ENCODE data around the gene PERCC1. TPM values are rescaled to one million over a fixed set of nuclear protein-coding genes. Genes with fewer than 3 reads are reported as not detected.

Gene PERCC1
- total RNA-seq, 2 donors from 2014 or later, result not detected

GRCh38 chr16:1470481-1471251 is 39.8 kb downstream of the PERCC1 start:
- no peak for ATAC-seq (ENCODE audit: insufficient number of reproducible peaks, low FRiP score, low read depth)

GRCh38 chr16:1471569-1472194 is 40.8 kb downstream of the PERCC1 start:
- H3K36me3 ChIP-seq, result no peaks in the 10 kb centered on the region
- DNase-seq (ENCODE audit: low spot score) (no peak), ATAC-seq (ENCODE audit: insufficient number of reproducible peaks, low FRiP score, low read depth) (no peak)
- no peaks in the 10 kb centered on the region for H3K27me3 ChIP-seq (replicated peaks; ENCODE audit: insufficient read depth)
- TF ChIP-seq CTCF (IDR thresholded peaks at IDR 0.05), result no peak
- no peaks in the 10 kb centered on the region for H3K9me3 ChIP-seq
- H3K4me1 ChIP-seq (ENCODE audit: control insufficient read depth in 1 of 2, low read depth in 2 of 2), result peaks cover 12 to 24% of the 10 kb centered on the region in 2 donors
- H3K27ac ChIP-seq, result no peak overlapping the region
- H3K4me3 ChIP-seq, result no peak overlapping the region

More at GRCh38 chr16:1470481-1471251, 39.8 kb downstream of the PERCC1 start:
- Histone ChIP-seq H3K4me1 (ENCODE audit: control insufficient read depth in 1 of 2, low read depth in 2 of 2) (peaks cover 12 to 20% of the 10 kb centered on the region in 2 donors), H3K4me3 (no peak overlapping the region), H3K36me3 (no peaks in the 10 kb centered on the region), H3K9me3 (no peaks in the 10 kb centered on the region), H3K27ac (peak overlapping the region in 1 of 2 donors; percentile 0), H3K27me3 (replicated peaks; ENCODE audit: insufficient read depth) (no peaks in the 10 kb centered on the region)
- DNase-seq (ENCODE audit: low spot score), result no peak
- TF ChIP-seq CTCF (IDR thresholded peaks at IDR 0.05), result no peak

- Histone ChIP-seq H3K9me3 (no peaks in the 10 kb centered on the region), H3K27ac (no peak overlapping the region), H3K36me3 (no peaks in the 10 kb centered on the region), H3K27me3 (replicated peaks; ENCODE audit: insufficient read depth) (no peaks in the 10 kb centered on the region), H3K4me3 (no peak overlapping the region), H3K4me1 (ENCODE audit: control insufficient read depth in 1 of 2, low read depth in 2 of 2) (peaks cover 12 to 24% of the 10 kb centered on the region in 2 donors)
- no peak for ATAC-seq (ENCODE audit: insufficient number of reproducible peaks, low FRiP score, low read depth)
- DNase-seq (ENCODE audit: low spot score), result no peak
- TF ChIP-seq CTCF (IDR thresholded peaks at IDR 0.05), result no peak
Measured at GRCh38 chr16:1472974-1473373, 42.1 kb downstream of the PERCC1 start.

- H3K27ac ChIP-seq, result peak overlapping the region; percentile 88 to 89
- H3K9me3 ChIP-seq, result no peaks in the 10 kb centered on the region
- ATAC-seq (ENCODE audit: insufficient number of reproducible peaks, low FRiP score, low read depth) (no peak), DNase-seq (ENCODE audit: low spot score) (no peak)
- TF ChIP-seq CTCF (IDR thresholded peaks at IDR 0.05), result no peak
- H3K4me3 ChIP-seq, result peak overlapping the region; percentile 96
- no peaks in the 10 kb centered on the region for H3K27me3 ChIP-seq (replicated peaks; ENCODE audit: insufficient read depth)
- no peaks in the 10 kb centered on the region for H3K36me3 ChIP-seq
- H3K4me1 ChIP-seq (ENCODE audit: control insufficient read depth in 1 of 2, low read depth in 2 of 2), result peaks cover 12 to 24% of the 10 kb centered on the region in 2 donors
Measured at GRCh38 chr16:1474082-1474795, 43.4 kb downstream of the PERCC1 start.
